SK-N-MC (cell line): Measurements from ENCODE around the gene PDE9A.

ENCODE experiments used
- EZH2 ChIP-seq: fragments of 200-600 bp; sonication (generic); IDR thresholded peaks from one replicate; pipeline ENCODE4 v1.6.1; 2017; ENCODE audit warnings: antibody characterized with exemption
- FOXP2 ChIP-seq: optimal IDR thresholded peaks from 2 replicates; pipeline ENCODE3; 2011; ENCODE audit warnings: mild to moderate bottlenecking, moderate library complexity; ENCODE audit not compliant: insufficient read depth; ENCODE audit errors: extremely low read length, control extremely low read depth
- POLR2AphosphoS5 ChIP-seq: IDR thresholded peaks from 2 replicates; pipeline ENCODE4 v1.6.1; 2012; ENCODE audit warnings: mild to moderate bottlenecking, low read depth, low read length, borderline replicate concordance

- TF ChIP-seq POLR2AphosphoS5 (no peak), FOXP2 (no peak), EZH2 (no peak)
Measured at GRCh38 chr21:42733037-42733627, 79.7 kb downstream of the PDE9A start.
